ENCODE measurements around the gene IRF9.

IRF9 gene

DNA sequence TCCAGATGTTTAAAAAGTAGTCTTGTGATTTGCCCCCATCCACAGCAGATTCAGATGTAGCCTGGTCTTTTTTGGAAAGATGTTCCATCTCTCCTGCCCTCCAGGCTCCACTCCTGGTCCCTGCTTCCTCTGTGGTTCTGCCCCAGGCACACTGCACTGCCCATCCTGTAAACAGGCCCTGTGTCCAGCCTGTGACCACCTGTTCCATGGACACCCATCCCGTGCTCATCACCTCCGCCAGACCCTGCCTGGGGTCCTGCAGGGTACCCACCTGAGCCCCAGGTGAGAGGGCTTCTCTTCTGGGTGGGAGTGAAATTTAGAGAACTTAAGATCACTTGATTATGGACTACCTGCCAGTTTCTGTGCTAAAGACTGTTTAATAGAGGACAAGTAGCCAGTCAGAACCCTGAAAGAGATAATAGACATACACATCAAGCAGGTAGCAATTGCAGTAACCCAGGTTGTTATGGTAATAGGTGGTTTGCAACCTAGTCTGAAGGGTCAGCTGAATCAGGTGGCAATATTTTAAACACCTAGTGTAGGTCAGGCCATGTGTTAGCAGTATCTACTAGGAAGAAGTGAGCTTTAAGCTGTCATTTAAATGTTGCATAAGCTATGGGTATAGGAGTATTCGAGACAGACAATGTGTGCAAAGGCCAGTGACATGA, 11.6 kb upstream of the IRF9 start:
- no peak for DNase-seq

DNA sequence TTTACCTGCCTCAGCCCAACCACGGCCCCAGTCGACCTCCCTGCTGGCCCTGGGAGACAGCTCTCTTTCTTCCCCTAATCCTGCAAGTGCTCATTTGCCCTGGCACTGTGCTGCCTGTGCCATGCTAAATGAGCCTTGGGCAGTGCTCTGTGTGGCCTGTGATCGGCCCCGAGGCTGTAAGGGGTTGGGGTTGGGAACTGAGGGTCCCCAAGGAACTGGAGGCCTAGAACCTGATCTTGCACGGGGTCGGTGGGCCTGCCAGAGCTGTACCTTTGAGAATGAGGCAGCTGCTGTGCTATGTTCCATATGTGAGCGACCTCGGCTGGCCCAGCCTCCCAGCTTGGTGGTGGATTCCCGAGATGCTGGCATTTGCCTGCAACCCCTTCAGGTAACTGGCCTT, 11.0 kb upstream of the IRF9 start:
- no peak for DNase-seq

DNA sequence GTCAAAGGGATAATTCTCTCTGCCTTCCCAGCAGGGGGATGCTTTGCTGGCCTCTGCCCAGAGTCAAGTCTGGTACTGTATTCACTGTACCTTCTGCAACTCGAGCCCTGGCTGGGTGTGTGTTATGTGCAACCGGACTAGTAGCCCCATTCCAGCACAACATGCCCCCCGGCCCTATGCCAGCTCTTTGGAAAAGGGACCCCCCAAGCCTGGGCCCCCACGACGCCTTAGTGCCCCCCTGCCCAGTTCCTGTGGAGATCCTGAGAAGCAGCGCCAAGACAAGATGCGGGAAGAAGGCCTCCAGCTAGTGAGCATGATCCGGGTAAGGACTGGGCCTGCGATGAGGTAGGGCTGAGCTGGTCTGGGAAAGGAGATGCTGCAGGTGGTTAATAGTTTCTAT, 10.5 kb upstream of the IRF9 start:
- DNase-seq, result no peak

DNA sequence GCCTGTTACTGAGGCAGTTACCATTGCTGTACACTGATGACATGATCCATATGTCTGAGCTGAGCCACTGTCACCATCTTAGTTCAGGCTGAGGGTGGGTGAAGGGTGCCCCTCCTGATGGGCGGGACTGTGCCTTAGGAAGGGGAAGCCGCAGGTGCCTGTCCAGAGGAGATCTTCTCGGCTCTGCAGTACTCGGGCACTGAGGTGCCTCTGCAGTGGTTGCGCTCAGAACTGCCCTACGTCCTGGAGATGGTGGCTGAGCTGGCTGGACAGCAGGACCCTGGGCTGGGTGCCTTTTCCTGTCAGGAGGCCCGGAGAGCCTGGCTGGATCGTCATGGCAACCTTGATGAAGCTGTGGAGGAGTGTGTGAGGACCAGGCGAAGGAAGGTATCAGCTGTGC, 10.1 kb upstream of the IRF9 start:
- no peak for DNase-seq

DNA sequence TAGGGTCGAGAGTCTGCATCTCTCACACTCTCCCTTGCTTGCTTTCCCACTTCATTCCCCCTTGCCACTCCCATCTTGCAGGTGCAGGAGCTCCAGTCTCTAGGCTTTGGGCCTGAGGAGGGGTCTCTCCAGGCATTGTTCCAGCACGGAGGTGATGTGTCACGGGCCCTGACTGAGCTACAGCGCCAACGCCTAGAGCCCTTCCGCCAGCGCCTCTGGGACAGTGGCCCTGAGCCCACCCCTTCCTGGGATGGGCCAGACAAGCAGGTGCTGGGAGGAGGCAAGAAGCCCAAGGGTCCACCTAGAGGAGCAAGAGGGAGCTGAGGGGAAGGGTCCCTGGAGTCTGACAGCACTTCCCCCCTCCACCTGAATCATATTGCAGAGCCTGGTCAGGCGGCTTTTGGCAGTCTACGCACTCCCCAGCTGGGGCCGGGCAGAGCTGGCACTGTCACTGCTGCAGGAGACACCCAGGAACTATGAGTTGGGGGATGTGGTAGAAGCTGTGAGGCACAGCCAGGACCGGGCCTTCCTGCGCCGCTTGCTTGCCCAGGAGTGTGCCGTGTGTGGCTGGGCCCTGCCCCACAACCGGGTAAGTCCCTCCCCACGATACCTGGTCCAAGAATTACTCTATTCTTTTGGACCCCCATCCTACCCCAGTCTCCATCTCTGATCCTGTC, 9.5 kb upstream of the IRF9 start:
- DNase-seq, result no peak

DNA sequence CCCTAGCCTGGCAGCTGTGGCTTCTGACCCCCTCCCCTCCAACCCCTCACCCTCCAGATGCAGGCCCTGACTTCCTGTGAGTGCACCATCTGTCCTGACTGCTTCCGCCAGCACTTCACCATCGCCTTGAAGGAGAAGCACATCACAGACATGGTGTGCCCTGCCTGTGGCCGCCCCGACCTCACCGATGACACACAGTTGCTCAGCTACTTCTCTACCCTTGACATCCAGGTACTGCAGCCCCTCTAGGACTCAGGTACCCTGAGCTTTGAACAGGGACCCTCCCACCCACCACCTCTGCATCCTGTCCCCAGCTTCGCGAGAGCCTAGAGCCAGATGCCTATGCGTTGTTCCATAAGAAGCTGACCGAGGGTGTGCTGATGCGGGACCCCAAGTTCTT, 6.0 kb upstream of the IRF9 start:
- no peak for DNase-seq

DNA sequence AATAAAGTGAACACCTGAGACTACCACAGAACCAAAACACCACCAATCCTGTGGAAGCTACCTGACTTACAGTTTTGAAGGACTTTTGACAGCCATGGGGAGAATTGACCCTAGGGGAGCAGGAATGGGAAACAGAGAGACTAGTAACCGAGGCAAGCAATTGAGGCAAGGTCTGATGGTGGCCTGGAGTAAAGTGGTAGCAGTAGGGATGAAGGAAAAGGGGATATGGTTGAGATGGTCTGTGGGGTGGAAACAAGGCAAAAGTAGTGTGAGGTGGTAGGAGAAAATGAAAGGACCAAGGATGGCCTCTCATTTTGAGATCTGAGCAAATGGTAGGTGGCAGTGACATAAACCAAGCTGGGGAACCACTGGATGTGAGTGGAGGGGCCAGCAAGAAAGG, 4.2 kb upstream of the IRF9 start:
- no peak for DNase-seq

DNA sequence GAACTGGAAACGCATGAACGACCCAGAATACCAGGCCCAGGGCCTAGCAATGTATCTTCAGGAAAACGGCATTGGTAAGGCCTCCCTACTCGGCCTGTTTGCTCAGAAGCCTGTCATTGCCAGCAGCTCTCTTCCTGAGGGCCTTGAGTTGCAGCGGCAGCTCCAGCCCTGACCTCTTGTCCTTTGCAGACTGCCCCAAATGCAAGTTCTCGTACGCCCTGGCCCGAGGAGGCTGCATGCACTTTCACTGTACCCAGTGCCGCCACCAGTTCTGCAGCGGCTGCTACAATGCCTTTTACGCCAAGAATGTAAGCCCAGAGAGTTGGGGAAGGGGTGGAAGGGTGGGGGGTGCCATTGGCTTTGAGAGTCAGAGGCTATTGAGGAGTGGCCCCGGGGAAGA, 3.7 kb upstream of the IRF9 start:
- no peak for DNase-seq

DNA sequence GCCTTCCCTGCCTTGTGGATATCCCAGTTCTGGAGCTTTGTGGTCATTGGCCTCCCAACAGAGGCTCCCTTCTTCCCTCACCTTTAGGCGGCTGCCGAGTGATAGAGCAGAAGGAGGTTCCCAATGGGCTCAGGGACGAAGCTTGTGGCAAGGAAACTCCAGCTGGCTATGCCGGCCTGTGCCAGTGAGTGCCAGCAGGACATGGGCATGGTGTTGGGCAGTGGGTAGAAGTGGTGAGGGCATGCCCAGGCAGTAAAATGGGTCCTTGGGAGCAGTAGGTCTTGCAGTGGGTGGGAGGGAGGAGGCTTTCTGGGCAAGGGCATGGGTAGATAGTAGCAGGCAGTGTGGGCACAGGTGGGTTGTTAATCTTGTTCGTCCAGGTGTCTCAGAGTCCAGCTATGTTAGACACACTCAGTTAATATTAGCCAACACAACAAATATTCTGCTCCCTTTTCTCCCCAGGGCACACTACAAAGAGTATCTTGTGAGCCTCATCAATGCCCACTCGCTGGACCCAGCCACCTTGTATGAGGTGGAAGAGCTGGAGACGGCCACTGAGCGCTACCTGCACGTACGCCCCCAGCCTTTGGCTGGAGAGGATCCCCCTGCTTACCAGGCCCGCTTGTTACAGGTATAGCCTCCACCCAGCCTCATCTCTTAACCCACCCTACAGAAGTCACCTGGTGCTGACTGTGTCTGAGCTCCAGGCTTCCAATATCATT, 1.1 kb upstream of the IRF9 start:
- DNase-seq, result no peak

DNA sequence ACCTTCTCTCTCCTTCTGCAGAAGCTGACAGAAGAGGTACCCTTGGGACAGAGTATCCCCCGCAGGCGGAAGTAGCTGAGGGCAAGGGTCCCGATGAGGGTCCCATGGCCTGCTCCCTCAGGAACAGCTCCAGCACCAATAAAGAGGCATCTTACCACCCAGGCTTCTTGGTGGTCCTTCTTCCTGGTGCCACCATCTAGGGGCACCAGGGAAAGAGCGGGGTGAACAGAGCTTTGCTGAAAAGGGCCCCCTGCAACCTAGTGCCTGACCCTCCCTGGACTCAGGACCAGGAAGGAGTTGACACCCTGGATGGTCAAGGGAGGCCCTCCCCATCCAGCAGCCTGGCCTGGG, 591 bp upstream of the IRF9 start:
- no peak for DNase-seq

DNA sequence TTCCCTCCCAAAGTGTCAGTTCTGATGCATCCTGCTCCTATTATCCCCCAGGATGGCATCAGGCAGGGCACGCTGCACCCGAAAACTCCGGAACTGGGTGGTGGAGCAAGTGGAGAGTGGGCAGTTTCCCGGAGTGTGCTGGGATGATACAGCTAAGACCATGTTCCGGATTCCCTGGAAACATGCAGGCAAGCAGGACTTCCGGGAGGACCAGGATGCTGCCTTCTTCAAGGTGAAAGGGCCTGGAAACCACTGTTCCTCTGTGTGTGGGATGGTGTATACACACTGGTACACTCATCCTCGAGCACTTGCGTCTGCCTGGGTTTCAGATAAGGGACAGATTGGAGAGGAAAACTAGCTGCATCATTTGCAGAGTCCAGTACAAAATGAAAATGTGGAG, 1.0 kb downstream of the IRF9 start:
- no peak for DNase-seq

DNA sequence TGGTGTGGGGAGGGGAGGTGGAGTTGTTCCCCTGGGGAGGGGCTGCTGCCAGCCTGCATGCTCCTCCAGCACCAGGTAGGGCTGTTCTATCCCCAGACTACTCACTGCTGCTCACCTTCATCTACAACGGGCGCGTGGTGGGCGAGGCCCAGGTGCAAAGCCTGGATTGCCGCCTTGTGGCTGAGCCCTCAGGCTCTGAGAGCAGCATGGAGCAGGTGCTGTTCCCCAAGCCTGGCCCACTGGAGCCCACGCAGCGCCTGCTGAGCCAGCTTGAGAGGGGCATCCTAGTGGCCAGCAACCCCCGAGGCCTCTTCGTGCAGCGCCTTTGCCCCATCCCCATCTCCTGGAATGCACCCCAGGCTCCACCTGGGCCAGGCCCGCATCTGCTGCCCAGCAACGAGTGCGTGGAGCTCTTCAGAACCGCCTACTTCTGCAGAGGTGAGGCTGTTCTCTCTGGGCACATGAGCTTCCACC, 3.5 kb downstream of the IRF9 start:
- DNase-seq, result no peak

DNA sequence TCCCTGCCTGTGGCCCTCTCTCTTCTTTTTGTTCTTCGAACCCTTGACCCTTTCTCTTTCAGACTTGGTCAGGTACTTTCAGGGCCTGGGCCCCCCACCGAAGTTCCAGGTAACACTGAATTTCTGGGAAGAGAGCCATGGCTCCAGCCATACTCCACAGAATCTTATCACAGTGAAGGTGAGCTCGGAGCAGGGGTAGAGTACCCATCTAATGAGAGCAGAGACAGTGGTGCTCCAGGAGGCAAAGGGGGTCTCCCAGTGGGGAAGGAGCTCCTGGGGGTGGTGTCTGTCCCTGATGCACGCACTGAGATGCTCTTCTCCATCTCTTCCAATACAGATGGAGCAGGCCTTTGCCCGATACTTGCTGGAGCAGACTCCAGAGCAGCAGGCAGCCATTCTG, 4.7 kb downstream of the IRF9 start:
- DNase-seq, result no peak

DNA sequence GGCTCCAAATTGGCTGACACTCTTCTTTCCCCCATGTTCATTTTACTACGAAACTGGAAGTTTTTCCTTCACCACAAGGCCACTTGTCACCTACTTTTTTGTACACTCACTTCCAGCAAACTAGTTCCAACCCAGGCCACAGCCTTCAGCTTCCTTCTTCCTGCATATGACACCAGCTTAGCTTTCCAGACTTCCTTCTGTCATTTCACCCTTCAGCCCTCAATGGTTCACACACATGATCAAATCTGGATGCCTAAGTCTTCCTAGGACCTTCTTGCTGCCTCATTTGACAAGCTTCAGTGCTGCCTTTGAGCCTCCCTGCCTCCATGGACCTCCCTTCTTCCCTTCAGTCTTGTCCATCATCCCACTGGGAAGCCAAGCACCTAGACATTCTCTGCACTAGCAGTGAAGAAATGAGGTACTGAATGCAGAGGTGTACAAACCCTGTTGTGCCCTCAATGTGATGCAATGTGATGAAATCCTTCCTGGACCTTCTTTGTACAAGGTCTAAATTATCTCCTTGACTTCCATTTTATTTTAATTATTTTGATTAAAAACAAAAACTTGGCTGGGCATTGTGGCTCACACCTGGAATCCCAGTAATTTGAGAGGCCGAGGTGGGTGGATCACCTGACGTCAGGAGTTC, 6.5 kb downstream of the IRF9 start:
- no peak for DNase-seq

DNA sequence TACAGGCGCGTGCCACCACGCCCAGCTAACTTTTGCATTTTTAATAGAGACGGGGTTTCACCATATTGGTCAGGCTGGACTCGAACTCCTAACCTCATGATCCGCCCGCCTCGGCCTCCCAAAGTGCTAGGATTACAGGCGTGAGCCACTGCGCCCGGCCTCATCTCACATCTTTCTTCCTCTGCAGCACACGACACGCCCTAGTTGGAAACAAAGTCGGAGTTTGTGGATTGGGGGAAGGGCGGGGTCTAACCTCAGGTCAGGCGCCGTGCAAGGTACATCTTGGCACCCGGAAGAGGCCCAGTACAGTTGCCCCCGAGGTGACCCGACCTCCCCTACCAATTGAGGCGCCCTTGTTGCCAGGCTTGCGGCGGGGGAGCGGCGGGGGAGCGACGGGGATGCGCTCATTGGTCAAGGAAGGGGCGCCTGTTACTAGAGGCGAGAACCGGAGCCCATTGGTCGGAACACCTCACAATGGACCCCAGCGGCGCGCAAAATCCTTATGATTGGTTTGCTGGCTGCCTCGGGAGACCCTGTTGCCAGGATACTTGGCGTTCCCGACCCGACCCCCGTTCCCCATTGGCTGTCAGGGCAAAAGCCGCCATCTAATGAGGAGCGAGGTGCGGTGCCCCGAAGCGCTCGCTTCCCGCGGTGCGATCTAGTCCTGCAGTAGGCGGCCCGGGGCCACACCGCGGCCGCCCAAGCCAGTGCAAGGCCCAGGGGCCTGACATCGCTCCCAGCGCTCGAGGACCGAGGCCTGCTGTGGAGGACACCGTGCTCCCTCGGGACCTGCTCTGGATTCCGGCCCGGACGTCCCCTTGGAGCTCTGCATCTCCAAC, 10.6 kb downstream of the IRF9 start, which contains the start of gene REC8:
Gene REC8 (plus strand): TSS at position 659 of the 839 bp plus-strand sequence. CDS start 473 bp downstream, outside the sequence.
- peak; percentile 34 for DNase-seq

DNA sequence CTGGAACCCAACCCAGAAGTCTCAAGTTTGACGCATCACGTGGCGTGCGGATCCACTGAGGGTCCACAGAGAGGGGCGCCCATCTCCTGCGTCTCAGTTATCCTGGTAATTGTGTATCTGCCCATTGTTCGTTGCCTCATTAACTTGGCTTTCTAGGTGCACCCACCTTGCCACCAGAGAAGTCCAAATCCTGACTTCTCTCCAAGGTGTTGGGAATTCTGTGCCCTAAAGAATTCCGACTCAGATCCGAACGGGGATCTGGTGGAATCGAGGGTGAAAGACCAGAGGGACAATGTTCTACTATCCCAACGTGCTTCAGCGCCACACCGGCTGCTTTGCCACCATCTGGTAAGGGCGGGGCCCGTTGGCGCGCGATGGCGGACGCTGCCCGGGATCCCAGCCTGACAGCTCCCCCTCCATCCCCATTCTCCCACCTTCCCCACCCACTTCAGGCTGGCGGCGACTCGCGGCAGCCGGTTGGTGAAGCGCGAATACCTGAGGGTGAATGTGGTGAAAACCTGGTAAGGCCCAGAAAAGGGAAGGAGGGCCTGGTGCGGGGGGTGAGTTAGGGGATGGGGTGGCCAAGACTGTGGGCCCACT, 11.3 kb downstream of the IRF9 start:
- DNase-seq, result no peak

DNA sequence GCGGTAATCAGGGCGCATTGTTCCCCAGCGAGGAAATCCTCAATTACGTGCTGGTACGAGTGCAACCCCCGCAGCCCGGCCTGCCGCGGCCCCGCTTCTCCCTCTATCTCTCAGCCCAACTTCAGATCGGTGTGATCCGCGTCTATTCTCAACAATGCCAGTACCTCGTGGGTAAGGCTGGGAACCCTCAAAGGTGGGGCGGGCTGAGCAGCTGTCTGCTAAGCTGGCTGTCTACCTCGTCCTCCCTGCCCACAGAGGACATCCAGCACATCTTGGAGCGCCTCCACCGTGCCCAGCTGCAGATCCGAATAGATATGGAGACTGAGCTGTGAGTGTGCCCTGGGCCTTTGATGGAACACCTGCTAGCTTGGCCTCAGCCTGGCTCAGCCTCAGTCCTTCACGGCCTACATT, 11.8 kb downstream of the IRF9 start:
- DNase-seq, result no peak

DNA sequence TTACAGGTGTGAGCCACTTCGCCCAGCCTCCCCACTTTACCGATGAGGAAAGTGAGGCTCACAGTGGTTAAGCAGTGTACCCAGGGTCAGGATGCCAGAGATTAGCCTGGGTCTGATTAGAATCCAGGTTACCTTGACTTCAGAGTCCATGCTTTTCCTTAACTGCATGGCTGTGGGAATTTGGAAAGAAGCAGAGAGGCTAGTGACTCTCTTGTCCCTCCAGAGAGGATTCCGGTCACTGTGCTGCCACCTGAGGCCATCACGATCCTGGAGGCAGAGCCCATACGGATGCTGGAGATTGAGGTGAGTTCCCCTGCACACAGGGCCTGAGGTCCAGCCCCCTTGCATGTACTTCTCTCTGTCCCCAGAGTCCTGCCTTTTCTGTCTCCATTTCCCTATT, 15.5 kb downstream of the IRF9 start:
- no peak for DNase-seq

DNA sequence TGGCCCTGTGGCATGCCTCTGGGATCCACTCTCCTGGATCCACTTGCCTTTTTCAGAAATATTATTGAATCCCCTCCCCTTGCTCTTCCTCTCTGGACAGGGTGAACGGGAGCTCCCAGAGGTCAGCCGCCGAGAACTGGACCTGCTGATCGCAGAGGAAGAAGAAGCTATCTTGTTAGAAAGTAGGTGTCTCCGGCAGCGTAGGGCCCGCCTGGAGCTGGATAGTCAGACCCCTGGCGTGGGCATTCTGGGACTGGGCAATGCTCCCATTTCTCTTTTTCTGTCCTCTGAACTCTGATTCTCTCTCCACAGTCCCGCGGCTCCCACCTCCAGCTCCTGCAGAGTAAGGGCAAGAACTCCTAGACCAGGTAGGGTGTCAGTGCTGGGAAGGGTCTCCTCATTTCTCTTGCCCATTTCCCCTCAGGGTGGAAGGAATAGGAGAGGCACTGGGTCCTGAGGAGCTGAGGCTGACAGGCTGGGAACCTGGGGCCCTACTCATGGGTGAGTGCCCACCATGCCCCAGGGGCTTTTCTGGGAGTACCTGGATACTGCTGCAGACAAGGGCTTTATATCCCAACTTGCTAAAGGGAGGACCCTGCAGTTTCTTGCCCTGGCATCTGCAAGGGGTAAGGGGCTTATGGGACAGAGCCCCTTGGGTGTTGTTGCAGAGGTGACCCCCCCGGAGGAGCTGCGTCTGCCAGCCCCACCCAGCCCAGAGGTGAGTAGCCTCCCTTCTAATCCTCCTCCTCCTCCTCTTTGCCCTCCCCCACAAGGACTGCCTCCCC, 16.2 kb downstream of the IRF9 start:
- DNase-seq, result no peak

DNA sequence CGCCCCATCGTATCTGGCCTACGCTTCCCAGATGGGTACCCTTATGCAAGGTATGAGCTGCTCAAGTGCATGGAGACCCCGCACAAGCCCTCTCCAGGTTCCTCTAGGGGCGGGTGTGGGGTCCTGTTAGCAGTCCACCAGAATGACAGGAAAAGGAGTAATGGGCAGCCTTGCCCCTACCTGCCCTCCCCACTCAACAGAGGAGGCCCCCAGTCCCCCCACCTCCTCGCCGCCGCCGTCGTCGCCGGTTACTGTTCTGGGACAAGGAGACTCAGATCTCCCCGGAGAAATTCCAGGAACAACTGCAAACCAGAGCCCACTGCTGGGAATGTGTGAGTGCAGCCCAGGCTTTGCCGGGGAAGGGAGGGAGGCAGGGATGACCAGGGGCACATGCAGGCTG, 16.8 kb downstream of the IRF9 start:
- DNase-seq, result no peak
